SK-N-SH (cell line): ENCODE results near the gene ACTRT3.

Source experiments
- EP300 ChIP-seq, 2 experiments: IDR thresholded peaks; 2 replicates each; pipeline versions ENCODE4 v1.4.0 to v1.6.1; 2012; ENCODE audit warnings: borderline replicate concordance in 1 of 2, low read depth in 1 of 2, low read length in 1 of 2
- POLR2AphosphoS5 ChIP-seq: IDR thresholded peaks from 2 replicates; pipeline ENCODE4 v1.6.1; 2012; ENCODE audit warnings: low read depth, low read length
- TAF1 ChIP-seq: IDR thresholded peaks from 2 replicates; pipeline ENCODE4 v1.6.1; 2012; ENCODE audit warnings: low read depth, mild to moderate bottlenecking, low read length, moderate library complexity, borderline replicate concordance
- TF ChIP-seq, protein P1 (sequence below): IDR thresholded peaks from 2 replicates; pipeline ENCODE4 v1.6.1; 2012; ENCODE audit warnings: mild to moderate bottlenecking, low read depth, low read length, moderate library complexity
- TF ChIP-seq, protein P2 (sequence below): IDR thresholded peaks from 2 replicates; pipeline ENCODE4 v1.4.0; 2012; ENCODE audit warnings: low read depth, borderline replicate concordance
- TF ChIP-seq, protein P3 (sequence below): fragments of 200-600 bp; sonication (generic); IDR thresholded peaks from 2 replicates; pipeline ENCODE4 v1.6.1; 2017; ENCODE audit warnings: antibody characterized with exemption, mild to moderate bottlenecking, moderate library complexity
- TF ChIP-seq, protein P4 (sequence below): IDR thresholded peaks from 2 replicates; pipeline ENCODE4 v1.4.0; 2012; ENCODE audit warnings: low read depth, borderline replicate concordance

DNA sequence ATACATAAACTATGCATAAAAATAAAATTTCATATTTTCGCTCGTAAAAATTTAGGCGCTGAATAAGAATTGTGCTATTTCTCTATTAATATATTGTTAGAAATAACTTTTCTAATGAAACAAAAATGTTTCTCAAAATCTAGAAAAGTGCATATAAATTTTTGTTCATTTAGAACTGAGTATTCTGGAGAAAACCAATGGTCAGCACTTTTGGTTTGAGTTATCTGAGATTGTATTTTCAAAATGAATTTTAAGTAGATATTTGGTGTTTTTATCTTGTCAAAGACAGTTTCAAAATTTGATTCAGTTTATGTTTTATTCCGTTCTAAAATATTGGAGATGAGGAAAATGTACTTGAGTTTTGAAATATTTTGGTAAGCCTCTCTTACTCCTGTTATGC, 17.8 kb upstream of the ACTRT3 start:
- TF ChIP-seq, protein P1, sequence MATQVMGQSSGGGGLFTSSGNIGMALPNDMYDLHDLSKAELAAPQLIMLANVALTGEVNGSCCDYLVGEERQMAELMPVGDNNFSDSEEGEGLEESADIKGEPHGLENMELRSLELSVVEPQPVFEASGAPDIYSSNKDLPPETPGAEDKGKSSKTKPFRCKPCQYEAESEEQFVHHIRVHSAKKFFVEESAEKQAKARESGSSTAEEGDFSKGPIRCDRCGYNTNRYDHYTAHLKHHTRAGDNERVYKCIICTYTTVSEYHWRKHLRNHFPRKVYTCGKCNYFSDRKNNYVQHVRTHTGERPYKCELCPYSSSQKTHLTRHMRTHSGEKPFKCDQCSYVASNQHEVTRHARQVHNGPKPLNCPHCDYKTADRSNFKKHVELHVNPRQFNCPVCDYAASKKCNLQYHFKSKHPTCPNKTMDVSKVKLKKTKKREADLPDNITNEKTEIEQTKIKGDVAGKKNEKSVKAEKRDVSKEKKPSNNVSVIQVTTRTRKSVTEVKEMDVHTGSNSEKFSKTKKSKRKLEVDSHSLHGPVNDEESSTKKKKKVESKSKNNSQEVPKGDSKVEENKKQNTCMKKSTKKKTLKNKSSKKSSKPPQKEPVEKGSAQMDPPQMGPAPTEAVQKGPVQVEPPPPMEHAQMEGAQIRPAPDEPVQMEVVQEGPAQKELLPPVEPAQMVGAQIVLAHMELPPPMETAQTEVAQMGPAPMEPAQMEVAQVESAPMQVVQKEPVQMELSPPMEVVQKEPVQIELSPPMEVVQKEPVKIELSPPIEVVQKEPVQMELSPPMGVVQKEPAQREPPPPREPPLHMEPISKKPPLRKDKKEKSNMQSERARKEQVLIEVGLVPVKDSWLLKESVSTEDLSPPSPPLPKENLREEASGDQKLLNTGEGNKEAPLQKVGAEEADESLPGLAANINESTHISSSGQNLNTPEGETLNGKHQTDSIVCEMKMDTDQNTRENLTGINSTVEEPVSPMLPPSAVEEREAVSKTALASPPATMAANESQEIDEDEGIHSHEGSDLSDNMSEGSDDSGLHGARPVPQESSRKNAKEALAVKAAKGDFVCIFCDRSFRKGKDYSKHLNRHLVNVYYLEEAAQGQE, result no peak
- TF ChIP-seq, protein P2, sequence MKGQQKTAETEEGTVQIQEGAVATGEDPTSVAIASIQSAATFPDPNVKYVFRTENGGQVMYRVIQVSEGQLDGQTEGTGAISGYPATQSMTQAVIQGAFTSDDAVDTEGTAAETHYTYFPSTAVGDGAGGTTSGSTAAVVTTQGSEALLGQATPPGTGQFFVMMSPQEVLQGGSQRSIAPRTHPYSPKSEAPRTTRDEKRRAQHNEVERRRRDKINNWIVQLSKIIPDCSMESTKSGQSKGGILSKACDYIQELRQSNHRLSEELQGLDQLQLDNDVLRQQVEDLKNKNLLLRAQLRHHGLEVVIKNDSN, result no peak
- TF ChIP-seq, protein P3, sequence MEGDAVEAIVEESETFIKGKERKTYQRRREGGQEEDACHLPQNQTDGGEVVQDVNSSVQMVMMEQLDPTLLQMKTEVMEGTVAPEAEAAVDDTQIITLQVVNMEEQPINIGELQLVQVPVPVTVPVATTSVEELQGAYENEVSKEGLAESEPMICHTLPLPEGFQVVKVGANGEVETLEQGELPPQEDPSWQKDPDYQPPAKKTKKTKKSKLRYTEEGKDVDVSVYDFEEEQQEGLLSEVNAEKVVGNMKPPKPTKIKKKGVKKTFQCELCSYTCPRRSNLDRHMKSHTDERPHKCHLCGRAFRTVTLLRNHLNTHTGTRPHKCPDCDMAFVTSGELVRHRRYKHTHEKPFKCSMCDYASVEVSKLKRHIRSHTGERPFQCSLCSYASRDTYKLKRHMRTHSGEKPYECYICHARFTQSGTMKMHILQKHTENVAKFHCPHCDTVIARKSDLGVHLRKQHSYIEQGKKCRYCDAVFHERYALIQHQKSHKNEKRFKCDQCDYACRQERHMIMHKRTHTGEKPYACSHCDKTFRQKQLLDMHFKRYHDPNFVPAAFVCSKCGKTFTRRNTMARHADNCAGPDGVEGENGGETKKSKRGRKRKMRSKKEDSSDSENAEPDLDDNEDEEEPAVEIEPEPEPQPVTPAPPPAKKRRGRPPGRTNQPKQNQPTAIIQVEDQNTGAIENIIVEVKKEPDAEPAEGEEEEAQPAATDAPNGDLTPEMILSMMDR, result no peak
- TF ChIP-seq TAF1 (no peak), POLR2AphosphoS5 (no peak), EP300 (IDR thresholded peaks at IDR 0.05; ENCODE audit: borderline replicate concordance in 1 of 2, low read depth in 1 of 2, low read length in 1 of 2) (no peak)
- TF ChIP-seq, protein P4, sequence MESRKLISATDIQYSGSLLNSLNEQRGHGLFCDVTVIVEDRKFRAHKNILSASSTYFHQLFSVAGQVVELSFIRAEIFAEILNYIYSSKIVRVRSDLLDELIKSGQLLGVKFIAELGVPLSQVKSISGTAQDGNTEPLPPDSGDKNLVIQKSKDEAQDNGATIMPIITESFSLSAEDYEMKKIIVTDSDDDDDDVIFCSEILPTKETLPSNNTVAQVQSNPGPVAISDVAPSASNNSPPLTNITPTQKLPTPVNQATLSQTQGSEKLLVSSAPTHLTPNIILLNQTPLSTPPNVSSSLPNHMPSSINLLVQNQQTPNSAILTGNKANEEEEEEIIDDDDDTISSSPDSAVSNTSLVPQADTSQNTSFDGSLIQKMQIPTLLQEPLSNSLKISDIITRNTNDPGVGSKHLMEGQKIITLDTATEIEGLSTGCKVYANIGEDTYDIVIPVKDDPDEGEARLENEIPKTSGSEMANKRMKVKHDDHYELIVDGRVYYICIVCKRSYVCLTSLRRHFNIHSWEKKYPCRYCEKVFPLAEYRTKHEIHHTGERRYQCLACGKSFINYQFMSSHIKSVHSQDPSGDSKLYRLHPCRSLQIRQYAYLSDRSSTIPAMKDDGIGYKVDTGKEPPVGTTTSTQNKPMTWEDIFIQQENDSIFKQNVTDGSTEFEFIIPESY, result no peak
